H1 (cell line): ENCODE results near the gene TTC33. TPM values are rescaled to one million over a fixed set of nuclear protein-coding genes. Genes with fewer than 3 reads are reported as not detected.
A peak's percentile ranks its signal among the peaks of the same experiment; 100 is the strongest.

Experiments used
- ATF3 ChIP-seq: IDR thresholded peaks from 2 replicates; pipeline ENCODE4 v1.6.1; 2011; ENCODE audit warnings: low read depth, mild to moderate bottlenecking, low read length; ENCODE audit not compliant: insufficient read depth
- EZH2 ChIP-seq: fragments of 200-600 bp; sonication (generic); IDR thresholded peaks from 2 replicates; pipeline ENCODE4 v1.7.1; 2012; ENCODE audit warnings: low read depth, mild to moderate bottlenecking, moderate library complexity, low read length, inconsistent platforms; ENCODE audit not compliant: severe bottlenecking
- RXRA ChIP-seq: IDR thresholded peaks from 2 replicates; pipeline ENCODE4 v1.6.1; 2011; ENCODE audit warnings: low read depth, mild to moderate bottlenecking, low read length, moderate library complexity; ENCODE audit not compliant: insufficient read depth
- SIRT6 ChIP-seq: IDR thresholded peaks from one replicate; pipeline ENCODE4 v1.7.1; 2012; ENCODE audit warnings: low read length, inconsistent platforms
- polyA plus RNA-seq, 7 experiments: library from polyadenylated mRNA; depleted of rRNA in 3 of 7; stranded (reverse) in 5 of 7; unstranded in 2 of 7; fragments of >200 nt in 5 of 7; fragments of 200-250 nt in 2 of 7; gene quantifications; 1 replicate in 5 of 7; 2 replicates in 1 of 7; 4 replicates in 1 of 7; pipeline versions ENCODE4 v1.2.1 to v1.2.3, GENCODE V29; 2011 to 2013; ENCODE audit warnings: missing spikeins in 2 of 7, mixed read lengths in 2 of 7
- total RNA-seq: library from RNA; stranded (reverse); fragmentation: NEBNext Ultra II Directional; extraction: Animal tissue kit (Norgen Biotek cat#: 25700); gene quantifications from 2 replicates; pipeline ENCODE4 v1.2.1, GENCODE V29; 2021

The TTC33 gene
- total and polyA plus RNA-seq, 2 of the 8 experiments (the other 6 are each of a cell fraction or from before 2014, with no cell fraction given), result 1.2 to 12.6 TPM

GRCh38 chr5:40679913-40680681 is 75.7 kb downstream of the TTC33 start, which contains the start of gene PTGER4 (continued):
- TF ChIP-seq EZH2 (peak; percentile 20), RXRA (no peak), SIRT6 (no peak), ATF3 (no peak)
